Small intestine (tissue), 7 donors: ENCODE data around the gene SEC11A. TPM values are rescaled to one million over a fixed set of nuclear protein-coding genes. Genes with fewer than 3 reads are reported as not detected.
"Not testable (repeated sequence)": the region's sequence is repeated elsewhere in the genome, so short reads cannot be mapped to it uniquely, and the experiment has no call there.

Experiments
- DNase-seq, 2 donors: peaks; one replicate each; pipeline versions ENCODE4 v3.0.0 to v3.0.0-alpha.2; 2013
- FAIRE-seq: peaks from 2 replicates; lab custom pipeline; 2012; peaks lifted over from hg19 to GRCh38; lab: Jason Lieb, UNC
- H3K27ac ChIP-seq, 3 donors: one replicate each; pipeline ENCODE4 v1.5.1; 2013; ENCODE audit warnings: low read length in 2 of 3, mild to moderate bottlenecking in 2 of 3, control low read depth in 1 of 3, inconsistent platforms in 1 of 3, low read depth in 1 of 3, moderate library complexity in 1 of 3
- H3K27me3 ChIP-seq, 3 donors: one replicate each; pipeline ENCODE4 v1.6.1; 2013; ENCODE audit warnings: low read length in 3 of 3, inconsistent platforms in 1 of 3; ENCODE audit not compliant: control insufficient read depth in 3 of 3, insufficient read depth in 3 of 3
- H3K36me3 ChIP-seq, 3 donors: one replicate each; pipeline ENCODE4 v1.6.1; 2013; ENCODE audit warnings: low read length in 3 of 3, inconsistent platforms in 1 of 3, low read depth in 1 of 3, mild to moderate bottlenecking in 1 of 3, moderate library complexity in 1 of 3; ENCODE audit not compliant: control insufficient read depth in 3 of 3, insufficient read depth in 2 of 3
- H3K4me1 ChIP-seq, 3 donors: one replicate each; pipeline ENCODE4 v1.6.1; 2013; ENCODE audit warnings: low read length in 2 of 3, inconsistent platforms in 1 of 3, low read depth in 1 of 3, mild to moderate bottlenecking in 1 of 3, moderate library complexity in 1 of 3; ENCODE audit not compliant: control insufficient read depth in 3 of 3, insufficient read depth in 2 of 3
- H3K4me3 ChIP-seq, 3 donors: one replicate each; pipeline ENCODE4 v1.5.1; 2013; ENCODE audit warnings: low read length in 3 of 3, control low read depth in 1 of 3, inconsistent platforms in 1 of 3, low read depth in 1 of 3, mild to moderate bottlenecking in 1 of 3, moderate library complexity in 1 of 3
- H3K9me3 ChIP-seq, 2 donors: one replicate each; pipeline ENCODE4 v1.6.1; 2013; ENCODE audit warnings: low read depth in 1 of 2, low read length in 1 of 2; ENCODE audit not compliant: control insufficient read depth in 2 of 2, insufficient read depth in 1 of 2
- WGBS, 3 donors: extraction: QIAGEN DNeasy Blood & Tissue Kit; methylation state at CpG; one replicate each; pipeline ENCODE4 v1.1.7; 2013; 5-methylcytosine and 5-hydroxymethylcytosine counted together
- polyA plus RNA-seq, 4 donors: library from polyadenylated mRNA; stranded (reverse) in 3 of 4; unstranded in 1 of 4; fragments of 200-250 nt in 3 of 4; fragments of 120-200 nt in 1 of 4; gene quantifications; one replicate each; pipeline versions ENCODE4 v1.2.1 to v1.2.3, GENCODE V29; 2013
- donor health status: healthy with polysubstance abuse.
- donor health status: control.
- donor health status: control.
- donor health status: Bipolar disorder and iron deficiency.
- donor health status: healthy.

Gene SEC11A
- polyA plus RNA-seq, 4 donors = 110 to 156 (median 148) TPM

DNA sequence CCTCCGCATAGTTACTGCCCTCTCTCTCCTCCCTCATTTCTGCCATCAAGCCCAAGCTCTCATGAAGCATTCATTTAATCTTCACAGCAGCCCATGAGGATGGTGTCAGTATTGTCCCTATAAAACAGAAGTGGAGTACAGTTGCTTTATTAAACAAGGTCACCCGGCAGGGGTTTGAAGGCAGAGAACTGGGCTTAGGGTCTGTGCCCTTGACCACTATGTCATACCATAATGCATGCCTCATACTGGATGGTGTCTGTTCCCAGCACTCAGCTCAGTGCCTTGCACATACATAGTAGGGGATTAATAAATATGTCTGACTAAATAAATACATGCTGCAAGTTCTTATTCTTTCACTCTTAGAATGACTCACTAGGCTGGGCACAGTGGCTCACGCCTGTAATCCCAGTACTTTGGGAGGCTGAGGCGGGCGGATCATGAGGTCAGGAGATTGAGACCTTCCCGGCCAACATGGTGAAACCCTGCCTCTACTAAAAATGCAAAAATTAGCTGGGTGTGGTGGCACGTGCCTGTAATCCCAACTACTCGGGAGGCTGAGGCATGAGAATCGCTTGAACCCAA lies 19.6 kb upstream of the SEC11A start:
- H3K27me3 ChIP-seq, FAIRE-seq: not testable (repeated sequence)

DNA sequence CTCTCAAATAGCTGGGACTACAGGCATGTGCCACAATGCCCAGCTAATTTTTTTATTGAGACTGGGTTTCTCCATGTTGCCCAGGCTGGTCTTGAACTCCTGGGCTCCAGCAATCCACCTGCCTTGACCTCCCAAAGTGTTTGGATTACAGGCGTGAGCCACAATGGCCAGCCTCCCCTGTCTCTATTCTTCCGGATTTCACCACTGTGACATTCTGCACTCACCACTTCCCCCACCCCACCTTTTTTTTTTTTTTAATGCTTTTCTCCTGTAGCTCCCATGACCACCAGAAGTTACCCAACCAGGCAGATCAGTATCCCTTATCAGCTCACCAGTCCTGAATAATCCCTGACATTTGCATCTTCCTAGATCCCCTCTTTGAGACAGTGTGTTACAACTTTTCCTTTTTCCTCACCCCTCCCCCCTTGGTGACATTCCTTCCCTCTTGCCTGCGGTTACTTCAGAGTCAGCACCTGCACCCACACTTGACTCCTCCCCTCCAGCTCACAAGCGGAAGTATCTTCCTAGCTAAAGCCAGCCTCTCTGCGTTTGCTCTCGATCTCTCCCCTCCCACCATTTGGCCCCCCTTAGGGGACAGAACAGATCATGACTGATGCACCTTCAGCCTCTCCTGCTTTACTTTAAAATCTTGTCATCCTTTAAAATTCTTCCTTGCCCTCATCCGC lies 19.0 kb upstream of the SEC11A start:
- 2 to 21% (median 9%) methylated on average over 7 of the region's 7 CpGs for WGBS, 3 donors
- peaks cover 0 to 2% (median 0%) of the 10 kb centered on the region in 3 donors for H3K36me3 ChIP-seq
- DNase-seq = peak; percentile 93 to 95
- H3K9me3 ChIP-seq = no peaks in the 10 kb centered on the region
- FAIRE-seq = no peak
- H3K27ac ChIP-seq = peak overlapping the region; percentile 80 to 90 (median 86)
- H3K4me3 ChIP-seq = peak overlapping the region in 2 of 3 donors; percentile 22 to 45
- H3K27me3 ChIP-seq = no peaks in the 10 kb centered on the region
- peaks cover 0 to 19% (median 0%) of the 10 kb centered on the region in 3 donors for H3K4me1 ChIP-seq

More for the DNA sequence above, 19.6 kb upstream of the SEC11A start:
- peaks cover 0 to 23% (median 2%) of the 10 kb centered on the region in 3 donors for H3K4me1 ChIP-seq
- H3K27ac ChIP-seq = peak overlapping the region; percentile 80 to 90 (median 86)
- H3K36me3 ChIP-seq, H3K9me3 ChIP-seq: not testable (repeated sequence)
- WGBS, 3 donors = 47 to 53% (median 51%) methylated on average over 9 of the region's 9 CpGs
- peak in 1 of 2 donors; percentile 35 for DNase-seq
- peak overlapping the region in 2 of 3 donors; percentile 22 to 45 for H3K4me3 ChIP-seq

- Histone ChIP-seq H3K4me3 (no peak overlapping the region), H3K27ac (no peak overlapping the region), H3K27me3 (no peaks in the 10 kb centered on the region), H3K36me3 (peaks cover 0 to 2% (median 0%) of the 10 kb centered on the region in 3 donors), H3K4me1 (peaks cover 0 to 19% (median 0%) of the 10 kb centered on the region in 3 donors), H3K9me3 (no peaks in the 10 kb centered on the region)
- FAIRE-seq (no peak), DNase-seq (no peak)
Observed at GRCh38 chr15:84731774-84732173, 15.8 kb upstream of the SEC11A start.

GRCh38 chr15:84727429-84727828 lies 11.5 kb upstream of the SEC11A start:
- Histone ChIP-seq H3K4me1 (peaks cover 0 to 4% (median 0%) of the 10 kb centered on the region in 3 donors), H3K27ac (no peak overlapping the region), H3K27me3 (no peaks in the 10 kb centered on the region), H3K9me3 (no peaks in the 10 kb centered on the region), H3K36me3 (no peaks in the 10 kb centered on the region), H3K4me3 (no peak overlapping the region)
- 96 to 97% (median 97%) methylated on average over 6 of the region's 6 CpGs for WGBS, 3 donors
- FAIRE-seq (no peak), DNase-seq (no peak)

GRCh38 chr15:84725001-84725491 lies 9.1 kb upstream of the SEC11A start:
- no peak overlapping the region for H3K4me3 ChIP-seq
- no peak for DNase-seq
- H3K36me3 ChIP-seq = no peaks in the 10 kb centered on the region
- no peaks in the 10 kb centered on the region for H3K27me3 ChIP-seq
- WGBS, 3 donors = 23 to 47% (median 29%) methylated on average over 1 of the region's 1 CpG
- H3K4me1 ChIP-seq = peaks cover 0 to 4% (median 0%) of the 10 kb centered on the region in 3 donors
- H3K9me3 ChIP-seq = no peaks in the 10 kb centered on the region
- FAIRE-seq = no peak
- peak overlapping the region in 2 of 3 donors; percentile 17 to 70 for H3K27ac ChIP-seq

DNA sequence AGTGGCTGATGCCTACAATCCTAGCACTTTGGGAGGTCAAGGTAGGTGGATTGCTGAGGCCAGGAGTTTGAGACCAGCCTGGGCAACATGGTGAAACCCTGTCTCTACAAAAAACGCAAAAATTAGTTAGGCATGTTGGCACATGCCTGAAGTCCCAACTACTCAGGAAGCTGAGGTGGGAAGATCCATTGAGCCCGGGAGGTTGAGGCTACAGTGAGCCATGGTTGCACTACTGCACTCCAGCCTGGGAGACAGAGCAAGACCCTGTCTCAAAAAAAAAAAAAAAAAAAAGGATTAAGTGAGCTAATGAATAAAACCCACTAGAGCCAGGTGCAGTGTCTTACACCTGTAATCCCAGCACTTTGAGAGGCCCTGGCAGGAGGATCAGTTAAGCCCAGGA lies 6.7 kb upstream of the SEC11A start:
- no peak overlapping the region for H3K27ac ChIP-seq
- peaks cover 0 to 4% (median 0%) of the 10 kb centered on the region in 3 donors for H3K4me1 ChIP-seq
- no peaks in the 10 kb centered on the region for H3K36me3 ChIP-seq
- WGBS, 3 donors = 92 to 96% (median 96%) methylated on average over 2 of the region's 2 CpGs
- H3K4me3 ChIP-seq = no peak overlapping the region
- no peaks in the 10 kb centered on the region for H3K9me3 ChIP-seq
- FAIRE-seq (no peak), DNase-seq (no peak)
- H3K27me3 ChIP-seq = no peaks in the 10 kb centered on the region

DNA sequence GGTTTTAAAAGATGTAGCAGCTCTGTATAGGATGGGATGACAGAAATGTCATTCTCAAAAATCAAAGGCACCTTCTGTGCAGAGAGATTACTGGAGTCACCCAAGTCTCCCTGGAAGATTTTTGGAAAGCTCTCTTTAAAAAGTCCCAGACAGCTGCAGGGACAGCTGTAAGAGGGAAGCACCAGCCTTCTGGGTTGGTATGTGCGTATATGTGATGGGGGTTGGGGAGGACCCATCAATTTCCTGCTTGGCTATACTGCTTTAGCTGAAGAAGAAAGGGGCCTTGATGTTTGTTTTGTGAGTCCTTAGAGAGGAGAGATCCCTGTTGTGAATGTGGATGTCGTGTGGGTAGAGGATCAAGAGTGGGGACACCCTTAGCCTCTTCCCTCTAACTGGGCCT lies 5.4 kb upstream of the SEC11A start:
- Histone ChIP-seq H3K4me3 (no peak overlapping the region), H3K36me3 (no peaks in the 10 kb centered on the region), H3K27ac (no peak overlapping the region), H3K9me3 (no peaks in the 10 kb centered on the region), H3K27me3 (no peaks in the 10 kb centered on the region), H3K4me1 (peaks cover 0 to 4% (median 4%) of the 10 kb centered on the region in 3 donors)
- 70 to 85% (median 82%) methylated on average over 2 of the region's 2 CpGs for WGBS, 3 donors
- FAIRE-seq (no peak), DNase-seq (no peak)

DNA sequence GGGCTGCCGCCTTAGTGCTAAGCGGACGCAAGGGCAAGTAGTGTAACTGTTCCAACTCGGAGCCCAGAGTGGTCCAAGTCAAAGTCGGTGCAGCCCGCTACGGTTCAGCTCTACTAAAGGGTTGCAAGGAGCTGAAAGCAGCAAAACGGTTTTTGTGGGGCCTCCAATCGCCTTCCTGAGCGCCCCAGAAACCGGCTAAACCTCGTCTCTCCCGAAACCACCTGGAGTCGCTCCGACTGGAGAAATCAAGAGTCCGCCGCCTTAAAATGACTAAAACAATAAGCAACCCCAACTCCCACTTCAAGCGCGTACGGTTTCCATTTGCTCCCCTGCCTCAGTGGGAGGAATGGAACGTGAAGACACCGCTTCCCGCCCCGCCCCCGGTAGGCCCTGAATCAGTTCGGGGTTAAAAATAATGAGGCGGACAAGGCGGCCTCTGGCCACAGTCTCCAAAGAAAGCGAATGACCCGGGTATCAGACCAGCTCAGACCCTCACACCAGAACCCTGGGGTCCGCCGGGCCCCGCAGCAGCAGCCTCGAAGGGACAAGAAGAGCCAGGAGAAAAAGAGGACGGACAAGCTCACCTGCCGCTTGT lies 401 bp downstream of the SEC11A start:
- Histone ChIP-seq H3K27me3 (no peaks in the 10 kb centered on the region), H3K9me3 (no peaks in the 10 kb centered on the region), H3K4me1 (peaks cover 0 to 16% (median 7%) of the 10 kb centered on the region in 3 donors), H3K36me3 (peaks cover 0 to 16% (median 0%) of the 10 kb centered on the region in 3 donors), H3K4me3 (peak overlapping the region; percentile 93 to 96 (median 94)), H3K27ac (peak overlapping the region; percentile 92 to 98 (median 96))
- FAIRE-seq (no peak), DNase-seq (peak; percentile 38 to 54)
- 0 to 1% (median 0%) methylated on average over 36 of the region's 36 CpGs for WGBS, 3 donors
